Right atrium auricular region (tissue), 2 donors: ENCODE measurements around the gene BCL7A. TPM values are rescaled to one million over a fixed set of nuclear protein-coding genes. Genes with fewer than 3 reads are reported as not detected.

Experiments used
- DNase-seq: peaks from one replicate; pipeline ENCODE4 v3.0.0-alpha.2; 2019; ENCODE audit warnings: low spot score
- H3K27ac ChIP-seq, 2 donors: fragments of 200-600 bp; sonication (generic); 1 replicate in 1 of 2; 2 replicates in 1 of 2; pipeline ENCODE4 v1.5.1; 2016 to 2019
- H3K27me3 ChIP-seq, 2 donors: fragments of 200-600 bp; sonication (generic); one replicate each; pipeline versions ENCODE4 v1.5.1 to v1.6.0; 2017 to 2019
- H3K36me3 ChIP-seq: fragments of 200-600 bp; sonication (generic); one replicate; pipeline ENCODE4 v1.5.1; 2016
- H3K4me1 ChIP-seq, 2 donors: fragments of 200-600 bp; sonication (generic); one replicate each; pipeline versions ENCODE4 v1.5.1 to v1.6.0; 2017 to 2019
- H3K4me3 ChIP-seq, 2 donors: fragments of 200-600 bp; sonication (generic); 1 replicate in 1 of 2; 2 replicates in 1 of 2; pipeline ENCODE4 v1.5.1; 2017 to 2019; ENCODE audit warnings: mild to moderate bottlenecking in 1 of 2, moderate library complexity in 1 of 2
- H3K9me3 ChIP-seq, 2 donors: fragments of 200-600 bp; sonication (generic); one replicate each; pipeline ENCODE4 v1.5.1; 2019
- total RNA-seq, 2 donors: library from RNA; depleted of rRNA; stranded (reverse); fragments of >200 nt; gene quantifications; one replicate each; pipeline ENCODE4 v1.1.0, GENCODE V29; 2016
- TF ChIP-seq, protein P1 (sequence below), 2 donors: fragments of 200-600 bp; sonication (generic); IDR thresholded peaks; one replicate each; pipeline ENCODE4 v1.5.1; 2019; ENCODE audit warnings: antibody characterized with exemption in 2 of 2

BCL7A gene
- total RNA-seq, 2 donors from 2014 or later: 11.5 to 21.2 TPM

- TF ChIP-seq, protein P1, sequence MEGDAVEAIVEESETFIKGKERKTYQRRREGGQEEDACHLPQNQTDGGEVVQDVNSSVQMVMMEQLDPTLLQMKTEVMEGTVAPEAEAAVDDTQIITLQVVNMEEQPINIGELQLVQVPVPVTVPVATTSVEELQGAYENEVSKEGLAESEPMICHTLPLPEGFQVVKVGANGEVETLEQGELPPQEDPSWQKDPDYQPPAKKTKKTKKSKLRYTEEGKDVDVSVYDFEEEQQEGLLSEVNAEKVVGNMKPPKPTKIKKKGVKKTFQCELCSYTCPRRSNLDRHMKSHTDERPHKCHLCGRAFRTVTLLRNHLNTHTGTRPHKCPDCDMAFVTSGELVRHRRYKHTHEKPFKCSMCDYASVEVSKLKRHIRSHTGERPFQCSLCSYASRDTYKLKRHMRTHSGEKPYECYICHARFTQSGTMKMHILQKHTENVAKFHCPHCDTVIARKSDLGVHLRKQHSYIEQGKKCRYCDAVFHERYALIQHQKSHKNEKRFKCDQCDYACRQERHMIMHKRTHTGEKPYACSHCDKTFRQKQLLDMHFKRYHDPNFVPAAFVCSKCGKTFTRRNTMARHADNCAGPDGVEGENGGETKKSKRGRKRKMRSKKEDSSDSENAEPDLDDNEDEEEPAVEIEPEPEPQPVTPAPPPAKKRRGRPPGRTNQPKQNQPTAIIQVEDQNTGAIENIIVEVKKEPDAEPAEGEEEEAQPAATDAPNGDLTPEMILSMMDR (IDR thresholded peaks at IDR 0.05): no peak
- Histone ChIP-seq H3K4me1 (no peaks in the 10 kb centered on the region), H3K9me3 (peaks cover 0 to 10% of the 10 kb centered on the region in 2 donors), H3K4me3 (no peak overlapping the region), H3K36me3 (no peaks in the 10 kb centered on the region), H3K27me3 (no peaks in the 10 kb centered on the region), H3K27ac (no peak overlapping the region)
- no peak for DNase-seq
Observed at GRCh38 chr12:122013791-122014590, 7.7 kb upstream of the BCL7A start.

DNA sequence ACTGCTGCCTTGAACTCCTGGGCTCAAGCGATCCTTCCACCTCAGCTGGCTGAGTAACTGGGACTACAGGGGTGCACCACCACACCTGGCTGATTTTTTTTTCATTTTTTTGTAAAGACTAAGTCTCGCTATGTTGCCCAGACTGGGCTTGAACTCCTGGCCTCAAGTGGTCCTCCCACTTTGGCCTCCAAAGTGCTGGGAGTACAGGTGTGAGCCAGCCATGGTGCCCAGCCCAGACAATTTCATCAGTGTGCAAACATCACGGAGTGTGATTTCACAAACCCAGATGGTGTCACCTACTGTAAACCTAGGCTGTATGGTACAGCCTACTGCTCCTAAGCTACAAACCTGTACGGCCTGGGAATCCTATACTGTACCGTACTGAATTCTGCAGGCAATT lies 6.9 kb upstream of the BCL7A start:
- Histone ChIP-seq H3K36me3 (no peaks in the 10 kb centered on the region), H3K27ac (no peak overlapping the region), H3K4me3 (no peak overlapping the region), H3K4me1 (no peaks in the 10 kb centered on the region), H3K27me3 (no peaks in the 10 kb centered on the region), H3K9me3 (peaks cover 0 to 10% of the 10 kb centered on the region in 2 donors)
- TF ChIP-seq, protein P1 (IDR thresholded peaks at IDR 0.05): no peak
- DNase-seq: no peak

DNA sequence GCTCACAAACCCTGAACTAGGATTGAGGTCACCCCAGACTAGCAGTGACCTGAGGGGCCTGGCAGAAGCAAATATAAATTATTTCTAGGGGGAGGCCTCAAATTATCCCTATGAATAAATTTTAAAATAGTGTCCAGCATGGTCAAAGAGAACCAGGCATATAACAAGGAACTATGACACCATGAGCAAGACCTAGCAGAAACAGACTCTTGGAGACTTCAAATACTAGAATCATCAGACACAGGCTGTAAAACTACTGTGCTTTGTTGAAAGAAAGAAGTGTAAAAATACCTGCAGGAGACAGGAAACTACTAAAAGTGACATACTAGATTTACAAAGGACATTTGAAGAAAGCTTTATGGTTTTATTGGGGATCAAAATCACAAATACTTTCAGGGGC lies 3.2 kb upstream of the BCL7A start:
- no peak overlapping the region for H3K4me3 ChIP-seq
- H3K9me3 ChIP-seq: peaks cover 0 to 10% of the 10 kb centered on the region in 2 donors
- TF ChIP-seq, protein P1 (IDR thresholded peaks at IDR 0.05): no peak
- H3K36me3 ChIP-seq: no peaks in the 10 kb centered on the region
- H3K27ac ChIP-seq: no peak overlapping the region
- no peak for DNase-seq
- no peaks in the 10 kb centered on the region for H3K27me3 ChIP-seq
- peaks cover 0 to 13% of the 10 kb centered on the region in 2 donors for H3K4me1 ChIP-seq

DNA sequence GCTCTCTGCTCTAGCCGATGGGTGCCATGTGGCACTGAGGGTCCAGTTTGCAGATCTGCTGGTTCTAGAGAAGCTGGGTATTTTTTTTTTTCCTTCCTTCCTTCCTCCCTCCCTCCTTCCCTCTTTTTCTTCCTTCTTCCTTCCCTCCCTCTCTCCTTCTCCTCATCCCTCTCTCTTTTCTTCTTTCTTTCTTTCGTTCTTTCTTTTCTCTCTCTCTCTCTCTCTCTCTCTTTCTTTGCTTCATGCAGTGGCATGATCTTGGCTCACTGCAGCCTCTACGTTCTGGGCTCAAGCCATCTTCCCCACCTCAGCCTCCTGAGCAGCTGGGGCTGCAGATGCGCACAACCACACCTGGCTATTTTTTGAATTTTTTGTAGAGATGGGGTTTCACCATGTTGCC lies 2.7 kb upstream of the BCL7A start:
- TF ChIP-seq, protein P1 (IDR thresholded peaks at IDR 0.05): no peak
- Histone ChIP-seq H3K27ac (no peak overlapping the region), H3K36me3 (no peaks in the 10 kb centered on the region), H3K9me3 (peaks cover 0 to 10% of the 10 kb centered on the region in 2 donors), H3K4me3 (no peak overlapping the region), H3K4me1 (peaks cover 0 to 18% of the 10 kb centered on the region in 2 donors), H3K27me3 (no peaks in the 10 kb centered on the region)
- no peak for DNase-seq

- Histone ChIP-seq H3K9me3 (peaks cover 0 to 10% of the 10 kb centered on the region in 2 donors), H3K4me3 (peak overlapping the region in 1 of 2 donors; percentile 73), H3K27ac (peak overlapping the region; percentile 79 to 81), H3K4me1 (peaks cover 0 to 22% of the 10 kb centered on the region in 2 donors), H3K27me3 (no peaks in the 10 kb centered on the region), H3K36me3 (no peaks in the 10 kb centered on the region)
- DNase-seq: no peak
- TF ChIP-seq, protein P1 (IDR thresholded peaks at IDR 0.05): no peak
Observed at GRCh38 chr12:122020795-122021192, 890 bp upstream of the BCL7A start.
